HG02885 (cell line): Measurements from ENCODE around the gene SUV39H2.
"Not testable (repeated sequence)": the region's sequence is repeated elsewhere in the genome, so short reads cannot be mapped to it uniquely, and the experiment has no call there.

Experiments
- ATAC-seq: cut with Tn5 transposase; IDR thresholded peaks from one replicate; pipeline ENCODE4 v1.9.1; 2021; ENCODE audit warnings: mild to moderate bottlenecking; ENCODE audit not compliant: unreplicated experiment, poor library complexity

SUV39H2 gene, protein sequence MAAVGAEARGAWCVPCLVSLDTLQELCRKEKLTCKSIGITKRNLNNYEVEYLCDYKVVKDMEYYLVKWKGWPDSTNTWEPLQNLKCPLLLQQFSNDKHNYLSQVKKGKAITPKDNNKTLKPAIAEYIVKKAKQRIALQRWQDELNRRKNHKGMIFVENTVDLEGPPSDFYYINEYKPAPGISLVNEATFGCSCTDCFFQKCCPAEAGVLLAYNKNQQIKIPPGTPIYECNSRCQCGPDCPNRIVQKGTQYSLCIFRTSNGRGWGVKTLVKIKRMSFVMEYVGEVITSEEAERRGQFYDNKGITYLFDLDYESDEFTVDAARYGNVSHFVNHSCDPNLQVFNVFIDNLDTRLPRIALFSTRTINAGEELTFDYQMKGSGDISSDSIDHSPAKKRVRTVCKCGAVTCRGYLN

DNA sequence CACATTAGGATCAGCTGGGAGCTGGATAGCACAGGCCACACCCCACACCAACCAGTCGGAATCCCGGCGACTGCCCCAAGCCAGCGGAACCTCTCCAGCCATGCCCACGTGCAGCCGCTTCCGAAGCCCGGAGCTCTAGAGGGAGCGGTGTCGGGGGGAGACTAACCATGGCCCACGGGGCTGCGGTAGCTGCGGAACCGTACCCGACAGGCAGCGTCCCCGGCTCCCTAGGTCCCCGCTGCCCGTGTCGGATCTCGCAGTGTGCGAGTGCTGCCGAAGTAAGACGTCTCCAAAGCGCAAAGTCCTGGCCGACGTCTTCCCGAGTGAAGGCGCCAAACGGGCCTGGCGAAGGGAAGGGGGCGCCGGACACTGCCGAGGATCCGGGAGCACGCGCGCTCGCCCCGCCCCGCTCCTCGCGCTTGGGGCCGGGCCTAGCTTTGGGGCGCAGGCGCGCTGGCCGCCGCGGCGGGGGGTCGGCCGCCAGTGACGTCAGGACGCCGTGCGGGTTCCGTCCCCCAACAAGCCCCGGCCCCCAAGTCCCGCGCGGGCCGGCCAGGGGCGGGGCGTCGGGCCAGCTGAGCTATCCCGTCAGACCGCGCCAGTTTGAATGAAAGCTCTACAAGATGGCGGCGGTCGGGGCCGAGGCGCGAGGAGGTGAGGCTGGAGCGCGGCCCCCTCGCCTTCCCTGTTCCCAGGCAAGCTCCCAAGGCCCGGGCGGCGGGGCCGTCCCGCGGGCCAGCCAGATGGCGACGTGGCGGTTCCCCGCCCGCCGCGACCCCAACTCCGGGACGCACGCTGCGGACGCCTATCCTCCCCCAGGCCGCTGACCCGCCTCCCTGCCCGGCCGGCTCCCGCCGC, at the start of gene SUV39H2:
SUV39H2 (plus strand) TSS at position 601 of the 858 bp plus-strand sequence; CDS start at position 624, 23 bp downstream.
- peak; percentile 92 for ATAC-seq

DNA sequence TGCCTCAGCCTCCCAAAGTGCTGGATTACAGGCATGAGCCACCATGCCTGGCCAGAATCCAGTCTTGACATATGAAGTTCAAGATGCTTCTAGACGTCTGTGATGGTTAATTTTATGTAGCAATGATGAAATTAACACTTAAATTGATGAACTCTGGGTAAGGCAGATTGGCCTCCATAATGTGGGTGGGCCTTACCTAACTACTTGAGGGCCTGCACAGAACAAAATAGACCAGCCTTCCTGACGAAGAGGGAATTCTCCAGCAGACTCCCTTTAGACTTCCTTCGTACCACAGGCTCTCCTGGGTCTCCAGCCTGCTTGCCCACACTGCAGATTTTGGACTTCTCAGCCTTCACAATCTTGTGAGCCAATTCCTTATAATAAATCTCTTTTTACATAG, 45.6 kb upstream of the SUV39H2 start:
- ATAC-seq, result no peak

DNA sequence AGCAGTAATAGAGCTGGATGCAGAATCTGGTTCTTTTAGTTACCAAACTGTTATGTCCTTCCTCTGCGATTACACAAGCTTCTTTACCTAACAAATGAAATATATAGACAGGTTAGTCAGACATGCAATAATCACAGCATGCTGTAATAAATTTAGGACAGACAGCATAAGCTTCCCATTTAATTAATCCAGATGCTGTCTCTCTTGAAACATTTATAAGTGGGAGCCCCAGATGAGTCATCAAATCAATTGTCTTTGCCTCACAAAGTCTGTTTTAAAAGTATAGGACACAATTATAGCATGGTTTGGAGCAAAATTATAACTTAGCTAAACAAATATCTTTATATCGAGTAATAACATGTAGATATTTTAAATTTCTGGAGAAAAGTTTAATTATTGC, 42.5 kb upstream of the SUV39H2 start:
- ATAC-seq, result no peak

DNA sequence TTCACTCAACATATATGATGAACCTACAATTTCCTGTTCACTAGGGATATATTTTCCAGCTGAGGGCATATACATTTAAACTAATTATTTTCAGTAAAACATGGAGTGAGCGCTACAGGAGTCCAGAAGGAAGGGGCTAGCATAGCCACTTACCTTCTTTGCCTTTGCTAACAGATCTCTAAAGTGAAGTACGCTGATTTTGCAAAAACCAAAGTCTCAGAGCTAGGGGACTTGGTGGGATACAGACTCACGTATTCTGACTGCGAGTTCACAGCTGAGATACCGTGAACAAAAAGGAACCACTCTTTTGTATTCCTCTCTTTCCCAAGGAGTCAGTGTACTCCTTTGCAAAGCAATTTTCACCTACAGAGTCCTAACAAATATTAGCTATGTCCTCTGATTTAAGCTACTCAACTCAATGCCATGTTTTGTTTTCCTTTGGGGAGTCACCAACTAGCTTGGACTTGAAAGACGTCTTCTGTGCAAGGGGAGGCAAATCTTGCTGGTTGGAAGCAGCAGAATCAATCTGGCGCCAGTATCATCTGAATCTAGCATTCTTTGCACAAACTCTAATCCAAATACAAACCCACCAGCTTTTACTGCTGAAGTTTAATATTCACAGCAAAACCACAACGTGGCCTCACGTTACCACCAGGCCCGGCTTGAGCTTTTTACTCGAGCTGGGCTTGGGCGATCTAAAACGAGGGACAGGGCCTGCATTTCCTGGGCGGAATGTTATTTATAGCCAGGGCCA, 41.5 kb upstream of the SUV39H2 start:
- no peak for ATAC-seq

DNA sequence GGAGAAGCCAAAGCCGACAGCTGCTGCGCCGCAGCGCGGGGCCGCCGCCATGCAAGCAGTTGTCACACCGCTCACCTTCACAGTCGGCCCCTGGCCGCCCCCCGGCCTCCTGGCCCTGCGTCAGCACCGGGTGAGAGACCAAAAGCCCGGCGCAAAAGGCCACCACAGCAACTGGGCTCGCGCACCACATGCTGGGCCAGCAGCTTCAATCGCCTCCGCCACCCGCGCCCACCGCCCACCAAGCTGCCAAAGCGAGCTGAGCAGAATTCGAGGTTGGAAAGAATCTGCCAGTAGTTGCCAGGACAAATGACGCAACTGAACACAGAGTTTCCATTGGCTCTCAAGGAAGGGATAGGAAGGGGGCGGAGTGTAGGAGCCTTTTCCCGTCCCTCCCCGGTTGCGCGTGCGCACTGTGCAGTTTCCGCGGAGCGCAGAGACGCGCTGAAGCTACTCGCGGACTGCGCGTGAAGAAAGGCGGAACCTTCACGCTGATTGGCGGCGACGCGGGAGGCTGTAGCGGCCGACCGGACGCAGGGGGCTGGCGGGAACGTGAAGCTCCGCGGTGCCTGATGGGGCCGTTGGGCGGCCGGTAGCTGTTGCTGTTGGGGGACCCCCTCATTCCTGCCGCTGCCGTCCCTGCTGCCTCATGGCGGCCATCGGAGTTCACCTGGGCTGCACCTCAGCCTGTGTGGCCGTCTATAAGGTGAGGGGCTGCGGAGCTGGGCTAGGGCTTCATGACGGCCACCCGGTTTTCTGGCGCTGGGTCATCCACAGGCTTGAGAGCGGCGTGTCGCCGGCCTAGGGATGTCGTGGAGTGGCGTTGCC, 40.7 kb upstream of the SUV39H2 start, which contains the start of the genes CDNF, HSPA14 and MSANTD7:
CDNF (minus strand) TSS at position 281 of the 825 bp plus-strand sequence; CDS start at position 190, 91 bp downstream.
HSPA14 (plus strand) TSS at position 550 of the 825 bp plus-strand sequence; CDS start at position 647, 97 bp downstream.
MSANTD7 (plus strand) TSS at position 550 of the 825 bp plus-strand sequence. CDS start 3,979 bp downstream, outside the sequence.
- ATAC-seq, result peak; percentile 97

DNA sequence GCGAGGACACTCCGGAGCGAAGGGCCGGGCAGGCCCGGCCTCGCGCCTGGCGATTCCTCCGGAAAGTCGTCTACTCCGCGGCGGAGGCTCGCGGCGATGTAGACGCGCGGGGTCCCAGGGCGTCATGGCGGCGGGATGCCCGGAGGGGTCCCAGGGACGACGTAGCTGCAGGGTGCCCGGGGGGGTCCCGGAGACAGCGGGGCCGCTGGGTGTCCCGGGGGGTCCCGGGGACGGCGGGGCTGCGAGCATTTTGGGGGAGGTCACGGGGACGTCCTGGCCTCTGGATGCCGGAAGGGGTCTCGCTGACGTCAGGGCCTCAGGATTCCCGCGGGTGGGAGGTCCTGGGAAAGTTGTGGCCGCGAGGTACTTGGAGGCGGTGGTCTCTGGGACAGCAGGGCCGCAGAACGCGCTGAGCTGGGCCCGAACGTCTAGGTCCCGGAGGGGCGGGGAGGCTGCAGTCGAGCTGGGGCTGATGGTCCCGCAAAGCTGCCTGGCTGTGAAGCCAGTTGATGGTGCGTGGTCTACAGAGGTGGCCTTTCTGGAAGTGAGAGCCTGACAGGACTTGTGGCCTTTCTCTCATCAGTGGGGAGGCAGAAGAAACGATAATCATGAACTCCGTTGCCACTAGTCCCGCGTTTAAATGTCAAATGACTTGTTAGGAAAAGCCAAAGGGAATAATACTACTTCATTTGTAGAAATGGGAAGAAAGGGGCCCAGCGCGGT, 39.9 kb upstream of the SUV39H2 start:
- ATAC-seq, result no peak

DNA sequence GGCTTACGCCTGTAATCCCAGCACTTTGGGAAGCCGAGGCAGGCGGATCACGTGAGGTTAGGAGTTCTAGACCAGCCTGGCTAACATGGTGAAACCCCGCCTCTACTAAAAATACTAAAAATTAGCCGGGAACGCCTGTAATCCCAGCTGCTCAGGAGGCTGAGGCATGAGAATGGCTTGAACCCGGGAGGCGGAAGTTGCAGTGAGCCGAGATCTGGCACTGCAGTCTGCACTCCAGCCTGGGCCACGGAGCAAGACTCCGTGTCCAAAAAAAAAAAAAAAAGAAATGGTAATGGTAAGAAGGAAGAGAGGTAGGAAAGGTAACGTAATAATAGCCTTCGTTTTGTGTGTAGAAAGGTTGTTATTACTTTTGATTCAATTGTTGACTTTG, 39.4 kb upstream of the SUV39H2 start:
- ATAC-seq, result no peak

DNA sequence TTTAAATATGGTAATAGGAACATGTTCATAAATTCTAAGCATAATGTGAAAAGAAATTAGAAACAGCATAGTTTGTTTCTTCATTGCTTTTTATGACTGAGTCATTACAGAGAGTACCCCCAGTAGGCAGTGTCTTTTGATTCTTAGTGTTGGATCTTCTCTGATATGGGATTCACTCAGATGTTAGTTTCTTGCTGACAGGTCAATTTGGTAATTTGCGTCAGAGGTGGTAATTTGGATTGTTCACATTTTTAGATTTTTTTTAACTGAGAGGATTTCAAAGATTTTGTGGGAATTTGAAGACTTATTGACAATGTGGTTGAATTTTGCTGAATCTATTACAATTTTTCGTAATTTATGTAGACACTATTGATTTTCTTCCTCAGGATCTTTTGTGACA, 38.5 kb upstream of the SUV39H2 start:
- ATAC-seq, result no peak

DNA sequence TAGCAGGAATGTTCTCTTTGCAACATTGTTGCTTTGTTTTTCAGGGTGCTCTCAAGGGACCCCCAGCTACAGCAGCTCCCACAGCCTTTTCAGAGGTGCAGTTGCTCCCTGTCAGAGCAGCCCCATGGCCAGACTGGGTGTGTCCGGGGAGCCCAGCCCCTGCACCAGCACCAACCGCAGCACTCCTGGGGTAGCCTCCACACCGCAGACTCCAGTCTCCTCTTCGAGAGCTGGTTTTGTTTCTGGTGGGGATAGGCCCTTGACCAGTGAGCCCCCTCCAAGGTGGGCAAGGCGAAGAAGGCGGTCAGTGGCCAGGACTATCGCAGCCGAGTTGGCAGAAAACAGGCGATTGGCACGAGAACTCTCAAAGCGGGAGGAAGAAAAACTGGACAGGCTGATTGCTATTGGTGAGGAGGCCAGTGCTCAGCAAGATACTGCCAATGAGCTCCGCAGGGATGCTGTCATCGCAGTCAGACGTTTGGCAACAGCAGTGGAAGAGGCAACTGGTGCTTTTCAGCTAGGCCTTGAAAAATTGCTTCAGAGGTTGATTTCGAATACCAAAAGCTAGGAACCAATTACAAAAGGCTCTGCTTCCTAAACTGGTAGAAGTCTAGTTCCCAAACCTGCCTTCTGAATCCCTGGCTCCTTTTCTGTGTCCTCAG, 35.2 kb upstream of the SUV39H2 start:
- no peak for ATAC-seq

DNA sequence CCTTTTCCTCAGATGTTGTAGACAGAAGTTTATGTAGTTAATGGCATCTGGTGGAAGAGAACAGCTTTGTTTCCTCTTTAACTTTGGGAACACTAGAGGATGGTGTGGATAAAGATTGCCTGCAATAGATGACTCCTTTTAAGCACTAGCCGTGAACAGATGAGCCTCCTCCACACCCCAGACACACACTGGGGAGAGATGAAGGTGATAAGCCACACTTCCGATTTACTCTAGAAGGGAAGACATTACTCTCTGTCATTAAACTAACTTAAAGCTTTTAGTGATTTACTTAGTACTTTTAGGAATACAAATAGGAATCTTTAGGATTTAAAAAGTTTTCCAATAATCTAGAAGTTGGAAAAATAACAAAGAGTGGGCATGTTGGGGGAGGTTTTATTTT, 33.7 kb upstream of the SUV39H2 start:
- no peak for ATAC-seq

DNA sequence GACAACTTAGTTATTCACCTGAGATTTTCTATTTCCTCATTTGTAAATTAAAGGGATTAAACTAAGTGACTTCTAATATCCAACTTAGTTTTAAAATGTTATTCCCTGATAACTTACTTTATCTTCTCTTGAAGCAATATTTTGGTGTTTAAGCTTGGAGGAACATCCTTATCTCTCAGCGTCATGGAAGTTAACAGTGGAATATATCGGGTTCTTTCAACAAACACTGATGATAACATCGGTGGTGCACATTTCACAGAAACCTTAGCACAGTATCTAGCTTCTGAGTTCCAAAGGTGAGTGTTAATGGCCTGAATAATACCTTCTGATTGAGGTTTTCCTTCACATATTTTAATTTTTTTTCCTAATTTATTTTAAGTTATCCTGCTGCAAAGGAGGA, 26.4 kb upstream of the SUV39H2 start:
- ATAC-seq, result no peak

DNA sequence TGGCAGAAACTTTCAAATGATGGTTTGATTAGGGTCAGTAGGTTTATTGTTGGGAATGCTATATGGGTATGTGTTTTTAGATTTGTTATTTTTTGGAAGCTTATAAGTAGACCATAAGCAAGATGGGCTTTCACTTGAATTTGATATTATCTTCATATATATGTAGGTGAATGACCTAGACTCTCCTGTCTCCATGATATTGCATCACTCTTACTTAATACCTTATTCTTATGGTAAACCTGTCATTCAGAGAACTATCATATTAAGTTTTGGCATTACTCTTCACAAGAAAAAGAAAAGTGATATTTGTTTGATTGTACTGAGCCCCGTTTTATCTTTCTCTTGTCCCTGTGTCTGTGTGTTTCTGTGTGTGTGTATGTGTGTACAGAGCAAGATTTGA, 23.2 kb upstream of the SUV39H2 start:
- ATAC-seq, result no peak

DNA sequence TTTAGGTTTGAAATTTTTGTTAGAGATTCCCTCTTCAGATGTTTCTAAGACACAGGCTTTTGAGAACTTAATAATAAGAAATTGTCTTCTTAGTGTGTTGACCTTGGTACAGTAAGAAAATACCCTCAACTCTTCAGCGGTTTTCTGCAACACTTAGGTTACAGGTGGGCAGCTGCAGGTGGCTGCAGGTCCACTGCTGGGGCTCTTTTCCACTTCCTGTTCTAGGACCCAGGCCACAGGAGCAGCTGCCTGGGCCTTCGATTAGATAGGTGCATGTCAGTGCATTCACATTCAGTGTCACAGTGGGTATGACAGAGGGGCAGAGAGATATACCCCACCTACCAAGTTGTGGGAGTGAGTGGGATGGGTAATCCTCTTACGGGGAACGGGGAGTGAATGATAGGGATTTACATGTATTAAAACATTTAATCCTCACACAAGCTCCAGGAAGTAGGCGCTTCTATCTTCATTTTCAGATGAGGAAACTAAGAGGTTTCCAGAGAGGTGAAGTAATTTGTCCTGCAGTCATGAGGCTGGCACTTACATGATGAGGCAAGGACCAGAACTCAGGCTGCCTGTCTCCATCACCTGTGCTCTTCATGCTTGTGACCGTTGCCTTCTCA, 20.2 kb upstream of the SUV39H2 start:
- no peak for ATAC-seq

DNA sequence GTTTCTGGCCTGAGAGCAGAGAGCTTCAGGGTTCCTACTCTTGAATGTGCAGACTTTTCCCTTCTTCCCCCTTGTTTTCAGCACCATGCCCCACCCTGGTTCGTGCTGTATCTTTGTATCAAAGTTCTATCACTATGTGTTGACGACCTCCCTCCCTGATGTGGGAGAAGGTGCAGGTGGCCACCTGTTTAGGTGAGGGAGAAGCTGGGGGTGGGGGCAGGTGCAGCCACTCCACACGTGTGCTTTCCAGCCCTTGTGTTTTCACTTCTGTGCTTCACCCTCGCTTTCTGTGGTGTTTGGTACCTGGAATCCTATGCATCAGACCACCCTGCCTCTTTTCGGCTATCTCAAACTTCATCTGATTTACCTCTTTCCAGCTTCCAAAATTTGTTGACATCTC, 19.6 kb upstream of the SUV39H2 start:
- ATAC-seq, result no peak

DNA sequence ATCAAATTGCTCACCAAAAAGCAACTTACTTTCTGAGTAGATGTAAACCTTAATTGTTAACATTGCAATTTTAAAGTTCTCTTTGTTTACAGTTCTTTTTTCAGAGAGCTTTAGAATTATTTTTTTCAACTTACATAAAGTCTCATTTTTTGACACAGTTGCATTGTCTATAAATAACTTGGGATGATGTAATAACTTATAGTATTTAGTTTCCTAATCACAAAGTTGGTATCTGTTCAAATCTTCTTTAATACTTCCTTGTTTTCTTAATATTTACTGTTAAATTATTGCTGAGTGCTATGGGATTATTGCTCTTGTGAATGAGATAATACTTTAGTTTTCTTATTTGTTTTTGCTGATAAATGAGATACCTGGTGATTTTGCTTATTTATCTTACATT, 18.9 kb upstream of the SUV39H2 start:
- no peak for ATAC-seq

DNA sequence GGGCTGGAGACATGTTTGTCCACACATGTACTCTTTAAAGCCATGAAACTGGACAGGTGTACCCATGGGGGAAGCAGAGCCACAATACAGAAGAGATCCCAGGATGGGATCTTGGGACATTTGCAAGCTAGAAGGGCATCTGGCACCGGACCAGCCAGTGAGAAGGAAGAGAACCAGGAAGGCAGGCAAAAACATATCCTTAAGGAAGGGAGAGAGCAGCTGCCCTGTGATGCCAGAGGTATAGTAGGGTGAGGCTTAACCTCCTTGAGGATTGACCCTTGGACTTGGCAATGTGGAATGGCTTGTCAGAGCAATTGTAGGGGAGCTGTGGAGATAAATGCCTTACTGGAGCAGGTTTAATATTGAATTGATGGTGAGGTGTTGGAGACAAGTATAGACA, 17.9 kb upstream of the SUV39H2 start:
- ATAC-seq, result no peak

DNA sequence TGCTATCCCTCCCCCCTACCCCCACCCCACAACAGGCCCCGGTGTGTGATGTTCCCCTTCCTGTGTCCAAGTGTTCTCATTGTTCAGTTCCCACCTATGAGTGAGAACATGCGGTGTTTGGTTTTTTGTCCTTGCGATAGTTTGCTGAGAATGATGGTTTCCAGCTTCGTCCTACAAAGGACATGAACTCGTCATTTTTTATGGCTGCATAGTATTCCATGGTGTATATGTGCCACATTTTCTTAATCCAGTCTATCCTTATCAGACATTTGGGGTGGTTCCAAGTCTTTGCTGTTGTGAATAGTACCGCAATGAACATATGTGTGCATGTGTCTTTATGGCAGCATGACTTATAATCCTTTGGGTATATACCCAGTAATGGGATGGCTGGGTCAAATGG, 14.2 kb upstream of the SUV39H2 start:
- ATAC-seq, result not testable (repeated sequence)

DNA sequence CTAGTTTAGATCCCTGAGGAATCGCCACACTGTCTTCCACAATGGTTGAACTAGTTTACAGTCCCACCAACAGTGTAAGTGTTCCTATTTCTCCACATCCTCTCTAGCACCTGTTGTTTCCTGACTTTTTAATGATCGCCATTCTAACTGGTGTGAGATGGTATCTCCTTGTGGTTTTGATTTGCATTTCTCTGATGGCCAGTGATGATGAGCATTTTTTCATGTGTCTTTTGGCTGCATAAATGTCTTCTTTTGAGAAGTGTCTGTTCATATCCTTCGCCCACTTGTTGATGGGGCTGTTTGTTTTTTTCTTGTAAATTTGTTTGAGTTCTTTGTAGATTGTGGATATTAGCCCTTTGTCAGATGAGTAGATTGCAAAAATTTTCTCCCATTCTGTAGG, 13.8 kb upstream of the SUV39H2 start:
- ATAC-seq, result not testable (repeated sequence)
